Measurements from ENCODE around the gene JOSD1.

The JOSD1 gene

DNA sequence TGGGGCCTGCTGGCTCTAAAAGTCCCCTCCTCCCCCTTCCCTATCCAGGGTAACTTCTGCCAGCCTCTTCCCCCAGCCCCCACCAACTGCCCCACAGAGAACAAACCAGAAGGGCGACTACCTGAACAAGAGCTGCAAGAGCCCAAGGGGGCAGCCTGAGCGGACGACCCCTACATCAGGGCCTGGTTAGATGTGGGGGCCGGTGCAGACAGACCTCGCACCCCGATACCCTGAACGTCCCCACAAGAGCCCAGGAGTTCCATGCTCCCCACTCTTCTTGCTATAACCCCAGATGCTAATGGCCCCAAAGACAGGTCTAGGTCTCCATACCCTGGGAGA lies 34.4 kb upstream of the JOSD1 start:
- H3K27me3 ChIP-seq (ENCODE audit: insufficient read depth, low read length, poor library complexity): no peaks in the 10 kb centered on the region
- H2AK5ac ChIP-seq (ENCODE audit: low read length): no peak overlapping the region
- no peaks in the 10 kb centered on the region for H3K79me2 ChIP-seq (ENCODE audit: control insufficient read depth, insufficient read depth, low read length)
- no peak overlapping the region for H2BK120ac ChIP-seq (ENCODE audit: low read depth, low read length)
- no peak overlapping the region for H3K56ac ChIP-seq (ENCODE audit: low read length)
- no peak overlapping the region for H3K4me2 ChIP-seq (ENCODE audit: low read length)
- WGBS (ENCODE audit: extremely low coverage, insufficient coverage, low lambda C conversion rate): no CpG with 5 or more reads among the region's 7 CpGs
- no peak overlapping the region for H3K9ac ChIP-seq (ENCODE audit: low read length)
- H2BK15ac ChIP-seq (replicated peaks; ENCODE audit: low read depth): no peak overlapping the region
- H3K36me3 ChIP-seq (ENCODE audit: control insufficient read depth, insufficient read depth, low read length): peaks cover 18% of the 10 kb centered on the region
- H3K4me1 ChIP-seq (ENCODE audit: control insufficient read depth, low read depth, low read length): no peaks in the 10 kb centered on the region
- no peak overlapping the region for H4K5ac ChIP-seq (ENCODE audit: low read length)
- no peak overlapping the region for H4K8ac ChIP-seq (ENCODE audit: low read depth, low read length)
- no peak overlapping the region for H3K18ac ChIP-seq (ENCODE audit: low read length)
- no peak overlapping the region for H2BK5ac ChIP-seq (ENCODE audit: low read length)
- DNase-seq: no peak
- no peak overlapping the region for H3K27ac ChIP-seq (ENCODE audit: low read depth, low read length)
- H3K23ac ChIP-seq (ENCODE audit: low read length): no peak overlapping the region
- no peak overlapping the region for H3K4ac ChIP-seq (ENCODE audit: low read depth, low read length)
- no peaks in the 10 kb centered on the region for H3K79me1 ChIP-seq (ENCODE audit: low read length)
- no peak overlapping the region for H3K4me3 ChIP-seq (ENCODE audit: low read length)

- Histone ChIP-seq H3K56ac (ENCODE audit: low read length) (no peak overlapping the region), H3K23ac (ENCODE audit: low read length) (no peak overlapping the region), H2BK15ac (replicated peaks; ENCODE audit: low read depth) (no peak overlapping the region), H3K18ac (ENCODE audit: low read length) (no peak overlapping the region), H3K4me3 (ENCODE audit: low read length) (no peak overlapping the region), H4K5ac (ENCODE audit: low read length) (no peak overlapping the region), H3K9ac (ENCODE audit: low read length) (no peak overlapping the region), H3K27ac (ENCODE audit: low read depth, low read length) (no peak overlapping the region), H2BK120ac (ENCODE audit: low read depth, low read length) (no peak overlapping the region), H3K36me3 (ENCODE audit: control insufficient read depth, insufficient read depth, low read length) (peaks cover 18% of the 10 kb centered on the region), H4K8ac (ENCODE audit: low read depth, low read length) (no peak overlapping the region), H3K4ac (ENCODE audit: low read depth, low read length) (no peak overlapping the region), H3K79me1 (ENCODE audit: low read length) (no peaks in the 10 kb centered on the region), H2BK5ac (ENCODE audit: low read length) (no peak overlapping the region), H3K27me3 (ENCODE audit: insufficient read depth, low read length, poor library complexity) (no peaks in the 10 kb centered on the region), H3K4me2 (ENCODE audit: low read length) (no peak overlapping the region), H2AK5ac (ENCODE audit: low read length) (no peak overlapping the region), H3K79me2 (ENCODE audit: control insufficient read depth, insufficient read depth, low read length) (no peaks in the 10 kb centered on the region), H3K4me1 (ENCODE audit: control insufficient read depth, low read depth, low read length) (no peaks in the 10 kb centered on the region)
- no peak for DNase-seq
- no CpG with 5 or more reads among the region's 13 CpGs for WGBS (ENCODE audit: extremely low coverage, insufficient coverage, low lambda C conversion rate)
These were observed 33.8 kb upstream of the JOSD1 start for GRCh38 chr22:38734421-38735100.

- DNase-seq: no peak
- H3K23ac ChIP-seq (ENCODE audit: low read length): no peak overlapping the region
- no peak overlapping the region for H2BK5ac ChIP-seq (ENCODE audit: low read length)
- H2AK5ac ChIP-seq (ENCODE audit: low read length): no peak overlapping the region
- H3K27me3 ChIP-seq (ENCODE audit: insufficient read depth, low read length, poor library complexity): no peaks in the 10 kb centered on the region
- no peaks in the 10 kb centered on the region for H3K79me2 ChIP-seq (ENCODE audit: control insufficient read depth, insufficient read depth, low read length)
- H4K5ac ChIP-seq (ENCODE audit: low read length): no peak overlapping the region
- WGBS (ENCODE audit: extremely low coverage, insufficient coverage, low lambda C conversion rate): no CpG with 5 or more reads among the region's 8 CpGs
- H3K4me2 ChIP-seq (ENCODE audit: low read length): no peak overlapping the region
- H2BK120ac ChIP-seq (ENCODE audit: low read depth, low read length): no peak overlapping the region
- H4K8ac ChIP-seq (ENCODE audit: low read depth, low read length): no peak overlapping the region
- no peak overlapping the region for H3K18ac ChIP-seq (ENCODE audit: low read length)
- H2BK15ac ChIP-seq (replicated peaks; ENCODE audit: low read depth): no peak overlapping the region
- H3K79me1 ChIP-seq (ENCODE audit: low read length): no peaks in the 10 kb centered on the region
- no peak overlapping the region for H3K4me3 ChIP-seq (ENCODE audit: low read length)
- peaks cover 11% of the 10 kb centered on the region for H3K36me3 ChIP-seq (ENCODE audit: control insufficient read depth, insufficient read depth, low read length)
- no peak overlapping the region for H3K4ac ChIP-seq (ENCODE audit: low read depth, low read length)
- H3K56ac ChIP-seq (ENCODE audit: low read length): no peak overlapping the region
- H3K27ac ChIP-seq (ENCODE audit: low read depth, low read length): no peak overlapping the region
- no peak overlapping the region for H3K9ac ChIP-seq (ENCODE audit: low read length)
- no peaks in the 10 kb centered on the region for H3K4me1 ChIP-seq (ENCODE audit: control insufficient read depth, low read depth, low read length)
These were observed 33.1 kb upstream of the JOSD1 start for GRCh38 chr22:38733724-38734381.

- no peaks in the 10 kb centered on the region for H3K79me2 ChIP-seq (ENCODE audit: control insufficient read depth, insufficient read depth, low read length)
- no peak overlapping the region for H2AK5ac ChIP-seq (ENCODE audit: low read length)
- no peak overlapping the region for H3K56ac ChIP-seq (ENCODE audit: low read length)
- H3K36me3 ChIP-seq (ENCODE audit: control insufficient read depth, insufficient read depth, low read length): peaks cover 10% of the 10 kb centered on the region
- no CpG with 5 or more reads among the region's 4 CpGs for WGBS (ENCODE audit: extremely low coverage, insufficient coverage, low lambda C conversion rate)
- DNase-seq: no peak
- no peak overlapping the region for H3K9ac ChIP-seq (ENCODE audit: low read length)
- H2BK15ac ChIP-seq (replicated peaks; ENCODE audit: low read depth): no peak overlapping the region
- H3K4me3 ChIP-seq (ENCODE audit: low read length): no peak overlapping the region
- H3K79me1 ChIP-seq (ENCODE audit: low read length): no peaks in the 10 kb centered on the region
- H4K8ac ChIP-seq (ENCODE audit: low read depth, low read length): no peak overlapping the region
- H3K4ac ChIP-seq (ENCODE audit: low read depth, low read length): no peak overlapping the region
- no peak overlapping the region for H3K4me2 ChIP-seq (ENCODE audit: low read length)
- no peak overlapping the region for H3K18ac ChIP-seq (ENCODE audit: low read length)
- no peak overlapping the region for H2BK5ac ChIP-seq (ENCODE audit: low read length)
- H4K5ac ChIP-seq (ENCODE audit: low read length): no peak overlapping the region
- no peaks in the 10 kb centered on the region for H3K27me3 ChIP-seq (ENCODE audit: insufficient read depth, low read length, poor library complexity)
- no peak overlapping the region for H2BK120ac ChIP-seq (ENCODE audit: low read depth, low read length)
- H3K4me1 ChIP-seq (ENCODE audit: control insufficient read depth, low read depth, low read length): no peaks in the 10 kb centered on the region
- no peak overlapping the region for H3K23ac ChIP-seq (ENCODE audit: low read length)
- no peak overlapping the region for H3K27ac ChIP-seq (ENCODE audit: low read depth, low read length)
These were observed 32.6 kb upstream of the JOSD1 start for GRCh38 chr22:38733329-38733723.

- H4K8ac ChIP-seq (ENCODE audit: low read depth, low read length): no peak overlapping the region
- H2BK120ac ChIP-seq (ENCODE audit: low read depth, low read length): no peak overlapping the region
- no peak overlapping the region for H3K56ac ChIP-seq (ENCODE audit: low read length)
- no peak for DNase-seq
- no peak overlapping the region for H2BK15ac ChIP-seq (replicated peaks; ENCODE audit: low read depth)
- no CpG with 5 or more reads among the region's 13 CpGs for WGBS (ENCODE audit: extremely low coverage, insufficient coverage, low lambda C conversion rate)
- H2BK5ac ChIP-seq (ENCODE audit: low read length): no peak overlapping the region
- no peak overlapping the region for H3K4ac ChIP-seq (ENCODE audit: low read depth, low read length)
- H2AK5ac ChIP-seq (ENCODE audit: low read length): no peak overlapping the region
- no peak overlapping the region for H3K4me2 ChIP-seq (ENCODE audit: low read length)
- no peaks in the 10 kb centered on the region for H3K79me2 ChIP-seq (ENCODE audit: control insufficient read depth, insufficient read depth, low read length)
- no peaks in the 10 kb centered on the region for H3K79me1 ChIP-seq (ENCODE audit: low read length)
- H3K23ac ChIP-seq (ENCODE audit: low read length): no peak overlapping the region
- H3K9ac ChIP-seq (ENCODE audit: low read length): no peak overlapping the region
- no peak overlapping the region for H3K27ac ChIP-seq (ENCODE audit: low read depth, low read length)
- H3K36me3 ChIP-seq (ENCODE audit: control insufficient read depth, insufficient read depth, low read length): peaks cover 13% of the 10 kb centered on the region
- no peaks in the 10 kb centered on the region for H3K4me1 ChIP-seq (ENCODE audit: control insufficient read depth, low read depth, low read length)
- H3K27me3 ChIP-seq (ENCODE audit: insufficient read depth, low read length, poor library complexity): no peaks in the 10 kb centered on the region
- no peak overlapping the region for H3K18ac ChIP-seq (ENCODE audit: low read length)
- no peak overlapping the region for H4K5ac ChIP-seq (ENCODE audit: low read length)
- no peak overlapping the region for H3K4me3 ChIP-seq (ENCODE audit: low read length)
These were observed 31.6 kb upstream of the JOSD1 start for GRCh38 chr22:38732251-38732815.
